Activated CD4-positive, alpha-beta T cell treated with anti-CD3 and anti-CD28 coated beads, Interleukin-2, amount 10 ng/mL, durations not matched to agents 24 days and 14 days (primary cell): ENCODE results near the gene TFIP11. TPM values are rescaled to one million over a fixed set of nuclear protein-coding genes. Genes with fewer than 3 reads are reported as not detected.

Source experiments
- DNase-seq: peaks from one replicate; pipeline ENCODE4 v3.0.0; 2022
- H3K27ac Mint-ChIP-seq: one replicate; pipeline ENCODE4 v1.8.0; 2022; ENCODE audit warnings: mild to moderate bottlenecking, mixed read lengths
- H3K27me3 Mint-ChIP-seq: one replicate; pipeline ENCODE4 v1.8.0; 2022; ENCODE audit warnings: mixed read lengths
- H3K36me3 Mint-ChIP-seq: one replicate; pipeline ENCODE4 v1.8.0; 2022; ENCODE audit warnings: low read depth, mild to moderate bottlenecking, mixed read lengths
- H3K4me1 Mint-ChIP-seq: one replicate; pipeline ENCODE4 v1.8.0; 2021; ENCODE audit warnings: mixed read lengths
- H3K4me3 Mint-ChIP-seq: one replicate; pipeline ENCODE4 v1.8.0; 2022; ENCODE audit warnings: mild to moderate bottlenecking, moderate library complexity, mixed read lengths
- H3K9me3 Mint-ChIP-seq: one replicate; pipeline ENCODE4 v1.8.0; 2021; ENCODE audit warnings: mixed read lengths
- intact Hi-C: fragments of 100-400 bp; cut with micrococcal nuclease; formaldehyde crosslinking; loops from one replicate; pipeline ENCODE4 v1.15.1; 2023
- total RNA-seq: library from RNA; stranded (reverse); gene quantifications from 2 replicates; pipeline ENCODE4 v1.2.3, GENCODE V29; 2022

The TFIP11 gene
- total RNA-seq, 1 donor from 2014 or later = 56.3 TPM

DNA sequence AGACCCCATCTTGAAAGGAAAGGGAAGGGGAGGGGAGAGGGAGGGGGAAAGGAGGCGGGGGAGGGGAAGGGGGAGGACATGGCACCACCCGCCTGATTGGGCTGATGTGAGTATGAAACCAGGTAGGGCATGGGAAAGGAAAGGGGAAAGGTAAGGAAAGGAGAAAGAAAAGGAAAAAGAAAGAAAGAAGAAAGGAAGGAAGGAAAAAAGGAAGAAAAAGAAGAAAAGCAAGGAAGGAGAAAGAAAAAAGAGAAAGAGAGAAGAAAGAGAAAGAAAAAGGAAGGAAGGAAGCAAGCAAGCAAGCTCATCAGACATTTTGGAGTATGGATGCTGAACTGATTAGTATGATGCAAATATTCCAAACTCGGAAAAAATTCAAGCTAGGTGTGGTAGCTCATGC is 36.0 kb upstream of the TFIP11 start:
- no peaks in the 10 kb centered on the region for H3K9me3 Mint-ChIP-seq
- no peak for DNase-seq
- no peaks in the 10 kb centered on the region for H3K27me3 Mint-ChIP-seq
- intact Hi-C loops = no loop called here
- peaks cover 42% of the 10 kb centered on the region for H3K4me1 Mint-ChIP-seq
- H3K27ac Mint-ChIP-seq = peak overlapping the region; percentile 63
- peaks cover 27% of the 10 kb centered on the region for H3K36me3 Mint-ChIP-seq
- no peak overlapping the region for H3K4me3 Mint-ChIP-seq

DNA sequence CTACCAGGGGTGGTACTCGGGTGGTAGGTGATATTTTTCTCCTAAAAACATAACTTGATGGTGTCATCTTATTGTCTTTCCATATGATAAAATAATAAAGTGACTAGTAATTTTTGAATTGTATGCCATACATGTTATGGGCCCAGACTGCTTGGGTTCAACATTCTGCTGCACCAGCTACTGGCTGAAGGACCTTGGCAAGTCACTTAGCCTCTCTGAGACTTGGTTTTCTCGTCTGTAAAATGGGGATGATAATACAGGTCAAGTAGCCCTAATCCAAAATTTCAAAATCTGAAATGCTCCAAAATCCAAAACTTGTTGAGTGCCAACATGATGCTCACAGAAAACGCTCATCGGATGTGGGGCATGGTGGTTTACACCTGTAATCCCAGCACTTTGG is 35.6 kb upstream of the TFIP11 start:
- DNase-seq = no peak
- H3K27ac Mint-ChIP-seq = peak overlapping the region; percentile 82

DNA sequence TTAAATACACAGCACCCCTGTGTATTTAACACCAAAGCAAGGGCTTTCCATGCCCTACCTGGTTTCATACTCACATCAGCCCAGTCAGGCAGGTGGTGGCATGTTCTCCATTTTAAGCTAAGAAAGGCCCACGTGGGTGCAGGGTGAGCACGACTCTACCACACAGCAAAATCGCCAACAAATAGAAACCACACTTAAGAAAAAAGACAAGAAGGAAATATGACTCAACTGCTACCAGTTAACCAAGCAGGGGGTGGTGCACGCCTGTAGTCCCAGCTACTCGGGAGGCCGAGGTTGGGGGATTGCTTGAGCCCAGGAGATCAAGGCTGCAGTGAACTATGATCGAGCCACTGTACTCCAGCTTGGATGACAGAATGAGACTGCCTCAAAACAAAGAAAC is 35.2 kb upstream of the TFIP11 start:
- H3K4me3 Mint-ChIP-seq = peak overlapping the region; percentile 67
- H3K36me3 Mint-ChIP-seq = peaks cover 29% of the 10 kb centered on the region
- peak overlapping the region; percentile 82 for H3K27ac Mint-ChIP-seq
- peak; percentile 69 for DNase-seq
- intact Hi-C loops = no loop called here
- H3K4me1 Mint-ChIP-seq = peaks cover 46% of the 10 kb centered on the region
- no peaks in the 10 kb centered on the region for H3K9me3 Mint-ChIP-seq
- H3K27me3 Mint-ChIP-seq = no peaks in the 10 kb centered on the region

More for the DNA sequence above, 35.6 kb upstream of the TFIP11 start:
- peaks cover 27% of the 10 kb centered on the region for H3K36me3 Mint-ChIP-seq
- no peaks in the 10 kb centered on the region for H3K27me3 Mint-ChIP-seq
- peaks cover 42% of the 10 kb centered on the region for H3K4me1 Mint-ChIP-seq
- intact Hi-C loops = no loop called here
- H3K4me3 Mint-ChIP-seq = no peak overlapping the region
- H3K9me3 Mint-ChIP-seq = no peaks in the 10 kb centered on the region

DNA sequence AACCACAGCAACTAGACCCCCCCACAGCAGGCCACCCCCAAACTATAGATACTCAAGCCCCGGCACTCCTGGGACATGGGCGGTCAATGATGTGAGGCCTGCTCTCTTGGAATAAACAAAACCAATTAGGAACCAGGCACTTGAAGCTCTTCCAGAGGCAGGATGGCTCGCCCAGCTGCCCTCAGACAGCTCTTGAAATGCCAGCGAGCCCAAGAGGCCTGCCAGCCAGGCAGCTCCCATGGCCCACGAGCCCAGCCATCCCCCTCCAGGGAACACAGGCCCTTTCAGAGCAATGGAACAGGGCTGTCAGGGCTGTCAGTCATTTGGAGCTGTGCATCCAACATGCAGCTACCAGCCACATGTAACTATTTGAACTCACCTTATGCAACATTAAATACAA is 34.0 kb upstream of the TFIP11 start:
- Mint-ChIP-seq H3K36me3 (peaks cover 31% of the 10 kb centered on the region), H3K4me3 (peak overlapping the region; percentile 67), H3K9me3 (no peaks in the 10 kb centered on the region), H3K4me1 (peaks cover 48% of the 10 kb centered on the region), H3K27me3 (no peaks in the 10 kb centered on the region), H3K27ac (peak overlapping the region; percentile 82)
- intact Hi-C loops = no loop called here
- no peak for DNase-seq

DNA sequence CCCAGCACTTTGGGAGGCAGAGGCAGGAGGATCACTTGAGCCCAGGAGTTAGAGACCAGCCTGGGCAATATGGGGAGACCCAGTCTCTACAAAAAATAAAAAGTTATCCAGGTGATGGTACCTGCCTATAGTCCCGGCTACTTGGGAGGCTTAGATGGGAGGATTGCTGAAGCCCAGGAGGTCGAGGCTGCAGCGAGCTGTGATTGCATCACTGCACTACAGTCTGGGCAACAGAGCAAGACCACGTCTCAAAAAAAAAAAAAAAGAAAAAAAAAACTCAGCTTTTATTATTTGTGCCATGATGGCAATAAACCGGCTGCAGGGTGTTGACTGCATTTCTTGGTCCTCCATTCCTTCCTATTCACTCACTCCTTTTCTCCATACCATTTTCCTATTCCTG is 33.6 kb upstream of the TFIP11 start:
- peaks cover 31% of the 10 kb centered on the region for H3K36me3 Mint-ChIP-seq
- no peak for DNase-seq
- no peaks in the 10 kb centered on the region for H3K9me3 Mint-ChIP-seq
- H3K27me3 Mint-ChIP-seq = no peaks in the 10 kb centered on the region
- H3K4me3 Mint-ChIP-seq = no peak overlapping the region
- no peak overlapping the region for H3K27ac Mint-ChIP-seq
- peaks cover 48% of the 10 kb centered on the region for H3K4me1 Mint-ChIP-seq
- intact Hi-C loops = no loop called here

DNA sequence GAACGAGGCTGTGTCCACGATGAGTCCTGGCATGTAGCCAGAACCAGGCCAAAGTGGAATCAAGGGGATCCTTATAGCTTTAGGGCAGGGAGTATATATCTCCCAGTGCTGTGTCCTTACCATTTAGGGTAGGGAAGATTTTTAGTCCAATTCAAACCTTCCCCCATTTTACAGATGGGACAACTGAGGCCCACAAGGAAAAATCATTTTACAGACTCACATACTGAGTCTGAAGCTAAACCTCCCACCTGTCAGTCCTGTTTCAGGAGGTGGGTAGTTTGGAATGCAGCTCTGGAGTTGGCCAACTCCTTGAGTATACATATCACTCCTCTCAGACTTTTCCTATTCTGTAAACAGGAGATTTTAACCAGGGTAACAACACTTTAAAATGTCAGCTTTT is 33.1 kb upstream of the TFIP11 start:
- Mint-ChIP-seq H3K27ac (no peak overlapping the region), H3K9me3 (no peaks in the 10 kb centered on the region), H3K4me1 (peaks cover 48% of the 10 kb centered on the region), H3K36me3 (peaks cover 33% of the 10 kb centered on the region), H3K4me3 (no peak overlapping the region), H3K27me3 (no peaks in the 10 kb centered on the region)
- intact Hi-C loops = no loop called here
- DNase-seq = no peak

DNA sequence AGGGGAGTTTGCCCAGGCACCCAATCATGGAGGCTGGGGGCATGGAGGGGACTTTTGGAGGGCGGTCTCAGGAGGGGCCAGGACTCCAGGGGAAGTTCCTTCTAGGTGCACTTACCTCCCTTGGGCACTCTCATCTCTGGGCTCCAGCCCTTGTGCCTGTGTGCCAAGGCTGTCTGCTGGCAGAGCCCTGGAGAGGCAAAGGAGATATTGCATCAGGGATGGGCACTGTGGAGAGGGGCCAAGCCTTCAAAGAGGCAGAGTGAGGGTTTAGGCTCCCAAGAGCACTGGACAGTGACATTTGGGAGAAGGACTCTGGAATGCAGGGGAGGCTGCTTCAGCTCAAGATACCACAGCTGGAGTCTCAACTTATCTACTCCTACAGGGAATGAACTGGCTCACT is 32.2 kb upstream of the TFIP11 start:
- Mint-ChIP-seq H3K36me3 (peaks cover 31% of the 10 kb centered on the region), H3K4me3 (no peak overlapping the region), H3K4me1 (peaks cover 44% of the 10 kb centered on the region), H3K9me3 (no peaks in the 10 kb centered on the region), H3K27ac (peak overlapping the region; percentile 45), H3K27me3 (no peaks in the 10 kb centered on the region)
- intact Hi-C loops = loop anchor here (5.0 kb wide), 1 partner anchor 48 kb away; the partner anchor contains the start of gene TPST2
- DNase-seq = no peak

DNA sequence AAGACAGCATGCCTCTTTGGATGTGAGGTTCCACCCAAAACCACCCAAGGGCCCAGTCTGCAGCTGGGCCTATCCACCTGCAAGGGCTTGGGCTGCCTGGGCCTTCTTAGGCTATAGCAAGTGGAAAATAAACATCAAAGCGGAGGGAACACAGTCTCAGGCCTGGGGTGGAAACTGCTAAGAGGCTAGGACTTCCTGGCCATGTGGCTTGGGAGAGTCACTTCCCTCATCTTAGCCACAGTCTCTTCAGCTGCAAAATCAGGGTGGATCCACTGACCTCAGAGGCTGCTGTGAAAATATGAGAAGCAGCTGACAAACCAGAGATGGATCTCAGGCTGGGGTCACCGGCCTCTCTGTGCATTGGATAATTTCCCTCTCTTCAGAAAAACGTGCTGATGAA is 30.6 kb upstream of the TFIP11 start:
- Mint-ChIP-seq H3K36me3 (peaks cover 38% of the 10 kb centered on the region), H3K27me3 (no peaks in the 10 kb centered on the region), H3K27ac (peak overlapping the region; percentile 85), H3K4me3 (no peak overlapping the region), H3K4me1 (peaks cover 40% of the 10 kb centered on the region), H3K9me3 (no peaks in the 10 kb centered on the region)
- intact Hi-C loops = loop anchor here (5.0 kb wide), 1 partner anchor 49 kb away; the partner anchor contains the start of gene TPST2
- DNase-seq = peak; percentile 76

DNA sequence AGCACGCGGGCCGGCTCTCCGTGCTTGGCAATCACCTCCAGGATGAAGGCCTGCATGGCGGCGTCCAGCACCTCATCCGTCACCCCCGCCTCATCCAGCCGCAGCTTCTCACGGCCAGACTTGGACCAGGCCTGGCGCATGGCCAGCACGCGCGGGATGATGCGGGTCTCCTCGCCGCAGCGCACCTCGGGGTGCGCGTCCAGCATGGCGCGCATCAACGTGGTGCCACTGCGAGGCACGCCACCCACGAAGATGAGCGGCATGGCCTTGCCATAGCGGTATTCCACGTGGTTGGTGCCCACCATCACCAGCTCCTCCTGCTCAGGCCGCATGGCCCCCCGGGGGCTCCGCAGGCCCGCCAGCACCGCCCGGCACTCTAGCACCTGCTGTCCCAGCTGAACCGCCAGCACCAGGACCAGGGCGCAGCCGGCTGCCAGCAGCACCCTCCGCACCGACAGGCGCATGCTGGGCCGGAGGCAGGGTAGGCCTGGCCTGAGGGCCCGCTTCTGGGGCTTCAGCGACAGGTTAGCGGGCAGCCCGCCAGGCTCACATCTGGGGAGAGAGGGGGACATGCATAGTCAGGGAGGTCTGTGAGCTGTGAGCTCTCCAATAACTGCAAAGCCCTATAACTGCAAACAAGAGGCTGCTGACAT is 29.0 kb upstream of the TFIP11 start:
- intact Hi-C loops = loop anchor here (5.0 kb wide), 1 partner anchor 51 kb away; the partner anchor contains the start of gene TPST2
- Mint-ChIP-seq H3K4me3 (no peak overlapping the region), H3K27me3 (no peaks in the 10 kb centered on the region), H3K27ac (no peak overlapping the region), H3K4me1 (peaks cover 28% of the 10 kb centered on the region), H3K36me3 (peaks cover 33% of the 10 kb centered on the region), H3K9me3 (no peaks in the 10 kb centered on the region)
- no peak for DNase-seq

DNA sequence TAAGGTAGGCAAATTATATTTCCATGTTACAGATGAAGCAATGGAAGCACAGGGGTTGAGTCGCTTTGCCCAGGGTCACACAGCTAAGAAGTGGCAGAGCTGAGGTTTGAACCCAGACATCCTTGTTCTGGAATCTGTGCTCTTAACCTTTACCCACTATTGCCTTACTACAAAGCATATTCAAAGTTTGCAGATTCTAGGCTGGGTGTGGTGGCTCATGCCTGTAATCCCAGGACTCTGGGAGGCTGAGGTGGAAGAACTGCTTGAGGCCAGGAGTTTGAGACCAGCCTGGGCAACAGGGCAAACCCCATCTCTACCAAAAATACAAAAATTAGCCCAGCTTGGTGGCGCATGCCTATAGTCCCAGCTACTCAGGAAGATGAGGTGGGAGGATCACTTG is 27.8 kb upstream of the TFIP11 start:
- peaks cover 30% of the 10 kb centered on the region for H3K4me1 Mint-ChIP-seq
- peaks cover 36% of the 10 kb centered on the region for H3K36me3 Mint-ChIP-seq
- DNase-seq = no peak
- H3K27me3 Mint-ChIP-seq = no peaks in the 10 kb centered on the region
- H3K9me3 Mint-ChIP-seq = no peaks in the 10 kb centered on the region
- no peak overlapping the region for H3K27ac Mint-ChIP-seq
- intact Hi-C loops = loop anchor here (5.0 kb wide), 1 partner anchor 52 kb away; the partner anchor contains the start of gene TPST2
- no peak overlapping the region for H3K4me3 Mint-ChIP-seq

DNA sequence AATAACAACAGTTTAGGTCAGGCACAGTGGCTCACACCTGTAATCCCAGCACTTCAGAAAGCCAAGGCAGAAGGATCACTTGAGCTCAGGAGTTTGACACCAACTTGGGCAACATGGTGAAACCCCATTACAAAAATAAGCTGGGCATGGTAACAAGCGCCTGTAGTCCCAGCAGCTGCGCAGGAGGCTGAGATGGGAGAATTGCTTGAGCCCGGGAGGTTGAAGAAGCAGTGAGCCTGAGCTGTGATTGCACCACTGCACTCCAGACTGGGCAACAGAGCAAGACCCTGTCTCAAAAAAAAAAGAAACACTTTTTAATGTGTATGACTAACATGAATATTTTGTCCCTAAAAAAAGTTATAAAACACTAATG is 24.5 kb upstream of the TFIP11 start:
- Mint-ChIP-seq H3K9me3 (no peaks in the 10 kb centered on the region), H3K36me3 (peaks cover 44% of the 10 kb centered on the region), H3K27me3 (no peaks in the 10 kb centered on the region), H3K4me3 (no peak overlapping the region), H3K27ac (peak overlapping the region; percentile 51), H3K4me1 (peaks cover 16% of the 10 kb centered on the region)
- DNase-seq = no peak
- intact Hi-C loops = no loop called here

DNA sequence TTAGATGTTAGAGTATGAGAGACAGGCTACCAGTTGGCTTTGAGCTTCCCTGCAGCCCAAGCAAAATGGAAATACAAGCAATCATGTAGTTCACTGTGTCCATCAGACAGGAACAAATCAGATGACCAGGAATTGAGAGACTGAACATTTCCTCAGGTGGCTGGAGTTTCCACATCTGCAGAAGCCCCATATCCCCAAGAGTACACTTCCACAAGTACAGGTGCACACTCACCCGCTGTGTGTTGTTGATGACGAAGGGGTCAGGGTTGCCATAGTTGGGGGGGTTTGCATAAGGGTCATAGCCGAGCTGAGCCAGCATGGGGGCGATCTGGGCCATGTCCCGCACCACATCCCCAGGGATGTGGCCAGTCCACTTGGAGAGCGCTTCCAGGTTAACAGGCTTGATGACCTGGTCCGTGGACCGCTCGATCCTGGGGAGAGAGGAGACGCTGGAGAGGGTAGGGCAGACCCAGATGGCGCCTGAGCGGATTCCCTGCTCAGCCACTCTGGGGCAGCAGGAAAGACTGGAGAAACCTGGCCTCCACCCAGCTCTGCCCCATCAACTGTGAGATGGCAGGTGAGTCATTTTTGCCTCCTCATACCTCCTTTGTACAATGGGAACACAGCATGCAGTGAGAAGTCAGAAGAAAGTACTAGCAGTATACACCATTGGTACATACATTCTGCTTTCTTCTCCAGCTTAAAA is 23.9 kb upstream of the TFIP11 start:
- H3K9me3 Mint-ChIP-seq = no peaks in the 10 kb centered on the region
- H3K27me3 Mint-ChIP-seq = no peaks in the 10 kb centered on the region
- H3K4me3 Mint-ChIP-seq = no peak overlapping the region
- DNase-seq = no peak
- peaks cover 16% of the 10 kb centered on the region for H3K4me1 Mint-ChIP-seq
- peak overlapping the region; percentile 51 for H3K27ac Mint-ChIP-seq
- intact Hi-C loops = no loop called here
- H3K36me3 Mint-ChIP-seq = peaks cover 49% of the 10 kb centered on the region

DNA sequence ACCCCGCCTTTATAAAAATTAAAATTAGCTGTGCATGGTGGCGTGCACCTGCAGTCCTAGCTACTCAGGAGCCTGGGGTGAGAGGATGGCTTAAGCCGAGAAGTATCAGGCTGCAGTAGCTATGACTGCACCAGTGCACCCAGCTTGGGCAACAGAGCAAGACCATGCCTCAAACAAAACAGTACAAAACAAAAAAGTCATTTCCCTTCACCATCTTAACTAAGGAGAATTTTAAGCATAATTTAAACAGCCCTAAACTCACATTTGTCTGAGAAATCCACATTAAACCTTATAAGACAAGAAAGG is 23.3 kb upstream of the TFIP11 start:
- Mint-ChIP-seq H3K36me3 (peaks cover 52% of the 10 kb centered on the region), H3K4me3 (no peak overlapping the region), H3K27ac (peak overlapping the region; percentile 72), H3K9me3 (no peaks in the 10 kb centered on the region), H3K27me3 (no peaks in the 10 kb centered on the region), H3K4me1 (peaks cover 16% of the 10 kb centered on the region)
- DNase-seq = no peak
- intact Hi-C loops = no loop called here

DNA sequence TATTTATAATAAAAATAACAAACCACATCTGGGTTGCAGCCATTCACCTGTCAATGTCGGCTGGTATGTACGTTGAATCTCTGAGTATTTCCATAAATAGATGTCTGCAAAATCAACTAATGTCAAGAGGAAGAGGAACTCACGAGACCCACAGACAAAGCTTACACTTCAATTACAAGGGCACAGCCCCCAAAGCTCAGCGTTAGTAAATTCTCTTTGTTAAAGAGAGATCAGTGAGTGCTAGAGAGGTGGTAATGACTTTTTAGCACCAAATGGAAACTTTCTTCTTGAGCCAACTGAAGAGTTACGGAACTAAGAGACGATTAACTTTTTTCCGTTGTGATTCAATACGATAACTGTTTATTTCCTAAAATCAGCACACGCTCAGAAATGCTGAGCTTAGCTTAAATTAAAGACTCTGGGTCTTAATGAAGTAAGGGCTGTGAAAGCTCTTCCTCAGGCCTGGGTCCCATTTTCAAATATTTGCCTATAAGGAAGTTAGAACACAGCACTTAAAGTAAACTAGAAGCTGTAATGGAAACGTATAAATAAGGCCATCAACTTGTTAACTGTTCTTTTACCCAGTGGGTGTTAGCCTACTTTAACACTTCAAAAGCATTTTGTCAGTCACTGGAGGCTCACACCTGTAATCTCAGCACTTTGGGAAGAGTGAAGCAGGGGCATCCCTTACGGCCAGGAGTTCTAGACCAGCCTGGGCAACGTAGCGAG is 22.8 kb upstream of the TFIP11 start:
- Mint-ChIP-seq H3K27ac (peak overlapping the region; percentile 72), H3K4me3 (no peak overlapping the region), H3K27me3 (no peaks in the 10 kb centered on the region), H3K4me1 (peaks cover 16% of the 10 kb centered on the region), H3K9me3 (no peaks in the 10 kb centered on the region), H3K36me3 (peaks cover 52% of the 10 kb centered on the region)
- DNase-seq = no peak
- intact Hi-C loops = no loop called here
